ENCODE data around the gene TMEM53. TPM values are rescaled to one million over a fixed set of nuclear protein-coding genes. Genes with fewer than 3 reads are reported as not detected.

The TMEM53 gene
- total and polyA plus RNA-seq, 2 experiments from 2014 or later = 6.9 to 37.4 TPM

DNA sequence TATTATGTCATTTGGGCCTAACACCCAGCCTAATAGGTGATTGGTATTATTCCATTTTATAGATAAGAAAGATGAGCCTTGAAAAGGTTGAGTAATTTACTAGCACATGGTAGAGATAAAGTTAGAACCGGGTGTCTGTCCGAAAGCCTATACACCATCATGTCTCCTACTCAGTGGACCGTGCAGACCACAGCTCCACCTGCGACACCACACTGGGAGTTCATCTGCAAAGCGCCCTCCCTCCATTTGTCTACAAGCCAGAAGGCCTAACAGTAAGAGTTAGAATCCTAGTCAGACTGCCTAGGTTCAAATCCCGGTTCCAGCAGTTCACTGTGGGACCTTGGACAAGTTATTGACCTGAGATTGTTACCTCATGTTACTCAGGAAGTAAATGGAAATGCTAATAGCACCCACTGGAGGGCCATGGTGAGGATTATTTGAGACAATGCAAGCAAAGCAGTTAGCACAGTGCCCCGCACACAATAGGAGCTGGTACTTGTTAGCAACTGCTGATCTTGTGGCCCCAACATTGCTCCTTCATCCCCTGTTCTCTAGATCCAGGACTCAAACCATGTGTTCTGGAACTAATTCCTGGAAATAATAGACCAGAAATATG is 20.7 kb upstream of the TMEM53 start:
- 91% methylated on average over 7 of the region's 7 CpGs for WGBS (ENCODE audit: low lambda C conversion rate, missing lambda C conversion rate)
- Histone ChIP-seq H2AFZ (no peak overlapping the region), H3K4me2 (no peak overlapping the region), H3K36me3 (replicated peaks; ENCODE audit: insufficient read depth, low read depth) (no peaks in the 10 kb centered on the region), H3K4me3 (no peak overlapping the region), H3K4me1 (ENCODE audit: insufficient read depth) (no peaks in the 10 kb centered on the region), H3K79me2 (no peaks in the 10 kb centered on the region), H3K27me3 (no peaks in the 10 kb centered on the region), H3K27ac (no peak overlapping the region), H3K9me2 (replicated peaks; ENCODE audit: insufficient read depth) (no peaks in the 10 kb centered on the region), H4K20me1 (ENCODE audit: insufficient read depth, poor library complexity, severe bottlenecking) (no peaks in the 10 kb centered on the region), H3K9me3 (ENCODE audit: low read depth) (no peaks in the 10 kb centered on the region)
- DNase-seq (ENCODE audit: low spot score) = no peak
- TF ChIP-seq EZH2 (IDR thresholded peaks at IDR 0.05; ENCODE audit: borderline replicate concordance) = no peak
- TF ChIP-seq EZH2phosphoT487 (IDR thresholded peaks at IDR 0.05; ENCODE audit: low read depth, severe bottlenecking, unreplicated experiment) = no peak
- TF ChIP-seq CTCF (IDR thresholded peaks at IDR 0.05; ENCODE audit: poor library complexity) = no peak

GRCh38 chr1:44693900-44694299 is 19.6 kb upstream of the TMEM53 start:
- no peak for TF ChIP-seq CTCF (IDR thresholded peaks at IDR 0.05; ENCODE audit: poor library complexity)
- no peak for TF ChIP-seq EZH2phosphoT487 (IDR thresholded peaks at IDR 0.05; ENCODE audit: low read depth, severe bottlenecking, unreplicated experiment)
- no peak for TF ChIP-seq EZH2 (IDR thresholded peaks at IDR 0.05; ENCODE audit: borderline replicate concordance)
- no peak overlapping the region for H3K4me2 ChIP-seq
- no peaks in the 10 kb centered on the region for H3K9me2 ChIP-seq (replicated peaks; ENCODE audit: insufficient read depth)
- H3K4me3 ChIP-seq = no peak overlapping the region
- no peak overlapping the region for H2AFZ ChIP-seq
- no peaks in the 10 kb centered on the region for H3K9me3 ChIP-seq (ENCODE audit: low read depth)
- no peaks in the 10 kb centered on the region for H3K36me3 ChIP-seq (replicated peaks; ENCODE audit: insufficient read depth, low read depth)
- H3K27ac ChIP-seq = no peak overlapping the region
- 98% methylated on average over 3 of the region's 3 CpGs for WGBS (ENCODE audit: low lambda C conversion rate, missing lambda C conversion rate)
- H4K20me1 ChIP-seq (ENCODE audit: insufficient read depth, poor library complexity, severe bottlenecking) = no peaks in the 10 kb centered on the region
- no peaks in the 10 kb centered on the region for H3K79me2 ChIP-seq
- no peak for DNase-seq (ENCODE audit: low spot score)
- H3K4me1 ChIP-seq (ENCODE audit: insufficient read depth) = no peaks in the 10 kb centered on the region
- no peaks in the 10 kb centered on the region for H3K27me3 ChIP-seq

DNA sequence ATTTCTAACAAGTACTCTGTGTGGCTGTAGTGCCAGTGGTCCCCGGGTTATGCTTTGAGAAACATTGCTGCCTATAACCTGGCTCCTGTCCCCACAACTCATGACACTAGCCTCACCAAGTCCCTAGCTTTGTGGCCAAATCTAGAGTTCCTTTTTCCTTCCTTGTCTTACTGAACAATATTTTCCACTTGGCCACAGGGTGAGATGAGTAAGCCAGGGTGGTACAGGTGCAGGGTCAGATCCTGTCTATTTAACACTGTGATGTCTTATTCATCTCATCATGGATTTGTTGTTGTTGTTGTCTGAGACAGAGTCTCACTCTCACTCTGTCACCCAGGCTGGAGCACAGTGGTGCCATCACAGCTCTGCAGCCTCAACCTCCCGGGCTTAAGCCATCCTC is 18.9 kb upstream of the TMEM53 start:
- Histone ChIP-seq H2AFZ (no peak overlapping the region), H3K27me3 (no peaks in the 10 kb centered on the region), H3K79me2 (no peaks in the 10 kb centered on the region), H3K9me3 (ENCODE audit: low read depth) (no peaks in the 10 kb centered on the region), H3K9me2 (replicated peaks; ENCODE audit: insufficient read depth) (no peaks in the 10 kb centered on the region), H3K4me2 (no peak overlapping the region), H3K36me3 (replicated peaks; ENCODE audit: insufficient read depth, low read depth) (no peaks in the 10 kb centered on the region), H3K4me3 (no peak overlapping the region), H3K27ac (no peak overlapping the region), H4K20me1 (ENCODE audit: insufficient read depth, poor library complexity, severe bottlenecking) (no peaks in the 10 kb centered on the region), H3K4me1 (ENCODE audit: insufficient read depth) (no peaks in the 10 kb centered on the region)
- TF ChIP-seq EZH2 (IDR thresholded peaks at IDR 0.05; ENCODE audit: borderline replicate concordance) (no peak), EZH2phosphoT487 (IDR thresholded peaks at IDR 0.05; ENCODE audit: low read depth, severe bottlenecking, unreplicated experiment) (no peak), CTCF (IDR thresholded peaks at IDR 0.05; ENCODE audit: poor library complexity) (no peak)
- no peak for DNase-seq (ENCODE audit: low spot score)
- WGBS (ENCODE audit: low lambda C conversion rate, missing lambda C conversion rate) = 69% methylated on average over 2 of the region's 2 CpGs

DNA sequence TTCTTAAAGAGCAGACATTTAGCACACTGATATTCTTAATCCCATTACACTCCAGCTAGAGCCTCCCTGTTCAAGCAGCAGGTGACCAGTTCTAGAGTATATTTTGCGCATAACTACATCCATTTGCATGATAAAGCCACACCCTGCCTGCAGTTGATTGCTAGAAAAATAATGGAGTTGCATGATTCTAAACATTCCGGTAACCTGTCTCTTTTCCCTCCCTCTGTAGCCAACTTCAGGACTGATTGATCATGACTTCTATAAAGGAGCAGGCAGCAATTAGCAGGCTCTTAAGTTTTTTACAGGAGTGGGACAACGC is 15.1 kb upstream of the TMEM53 start:
- Histone ChIP-seq H3K27ac (no peak overlapping the region), H3K36me3 (replicated peaks; ENCODE audit: insufficient read depth, low read depth) (no peaks in the 10 kb centered on the region), H3K9me3 (ENCODE audit: low read depth) (no peaks in the 10 kb centered on the region), H4K20me1 (ENCODE audit: insufficient read depth, poor library complexity, severe bottlenecking) (no peaks in the 10 kb centered on the region), H3K4me1 (ENCODE audit: insufficient read depth) (no peaks in the 10 kb centered on the region), H3K4me2 (no peak overlapping the region), H3K9me2 (replicated peaks; ENCODE audit: insufficient read depth) (no peaks in the 10 kb centered on the region), H2AFZ (no peak overlapping the region), H3K27me3 (no peaks in the 10 kb centered on the region), H3K79me2 (no peaks in the 10 kb centered on the region), H3K4me3 (no peak overlapping the region)
- no peak for DNase-seq (ENCODE audit: low spot score)
- TF ChIP-seq CTCF (IDR thresholded peaks at IDR 0.05; ENCODE audit: poor library complexity) (no peak), EZH2 (IDR thresholded peaks at IDR 0.05; ENCODE audit: borderline replicate concordance) (no peak), EZH2phosphoT487 (IDR thresholded peaks at IDR 0.05; ENCODE audit: low read depth, severe bottlenecking, unreplicated experiment) (no peak)
- 78% methylated on average over 3 of the region's 3 CpGs for WGBS (ENCODE audit: low lambda C conversion rate, missing lambda C conversion rate)

All from hepatocyte (in vitro differentiated cells).